Body of pancreas (tissue), 4 donors: ENCODE results near the gene ZNF202.

Experiments used
- CTCF ChIP-seq, 7 experiments: fragments of 450-650 bp in 4 of 7; fragments of 200-600 bp in 3 of 7; sonication (generic) in 3 of 7; IDR thresholded peaks; one replicate each; pipeline ENCODE4 v1.5.1; 2016 to 2019; ENCODE audit warnings: antibody characterized with exemption in 7 of 7
- POLR2A ChIP-seq, 3 donors: fragments of 450-650 bp; IDR thresholded peaks; one replicate each; pipeline ENCODE4 v1.6.1; 2016; ENCODE audit warnings: antibody characterized with exemption in 3 of 3, mild to moderate bottlenecking in 2 of 3

GRCh38 chr11:123718063-123718462, 23.4 kb downstream of the ZNF202 start:
- TF ChIP-seq CTCF (IDR thresholded peaks at IDR 0.05) (no peak), POLR2A (IDR thresholded peaks at IDR 0.05) (no peak)
